Stimulated activated CD4-positive, alpha-beta T cell treated with anti-CD3 and anti-CD28 coated beads, Interleukin-12 subunit alpha, Interleukin-12 subunit beta, amount 100 ng/mL, for 4 hours (primary cell): ENCODE data around the gene ADH5.
"Not testable (repeated sequence)": the region's sequence is repeated elsewhere in the genome, so short reads cannot be mapped to it uniquely, and the experiment has no call there.

ENCODE experiments used
- DNase-seq: peaks from one replicate; pipeline ENCODE4 v3.0.0-alpha.2; 2020

Gene ADH5

GRCh38 chr4:99088481-99089365 lies at the start of gene ADH5:
TSS of gene ADH5 (minus strand) at chr4:99088788. CDS start at chr4:99088700, 88 bp downstream.
- peak; percentile 91 for DNase-seq

GRCh38 chr4:99136329-99136728 lies 47.7 kb upstream of the ADH5 start:
- no peak for DNase-seq

- no peak for DNase-seq
These were observed 47.1 kb upstream of the ADH5 start for GRCh38 chr4:99135541-99136162.

- DNase-seq, result no peak
These were observed 46.0 kb upstream of the ADH5 start for GRCh38 chr4:99134586-99134985.

- no peak for DNase-seq
These were observed 42.8 kb upstream of the ADH5 start for GRCh38 chr4:99131378-99131777.

GRCh38 chr4:99126376-99126775 lies 37.8 kb upstream of the ADH5 start:
- no peak for DNase-seq

GRCh38 chr4:99121008-99121407 lies 32.4 kb upstream of the ADH5 start:
- no peak for DNase-seq

GRCh38 chr4:99120501-99120900 lies 31.9 kb upstream of the ADH5 start:
- DNase-seq, result no peak

- no peak for DNase-seq
These were observed 29.5 kb upstream of the ADH5 start for GRCh38 chr4:99117876-99118693.

GRCh38 chr4:99117122-99117841 lies 28.7 kb upstream of the ADH5 start:
- DNase-seq, result not testable (repeated sequence)

- DNase-seq, result not testable (repeated sequence)
These were observed 20.7 kb upstream of the ADH5 start for GRCh38 chr4:99109286-99109685.

GRCh38 chr4:99104153-99104552 lies 15.6 kb upstream of the ADH5 start:
- no peak for DNase-seq

- DNase-seq, result no peak
These were observed 14.6 kb upstream of the ADH5 start for GRCh38 chr4:99103166-99103565.

GRCh38 chr4:99102634-99103033 lies 14.0 kb upstream of the ADH5 start:
- no peak for DNase-seq

- DNase-seq, result no peak
These were observed 12.3 kb upstream of the ADH5 start for GRCh38 chr4:99100876-99101275.

GRCh38 chr4:99099814-99100213 lies 11.2 kb upstream of the ADH5 start:
- DNase-seq, result not testable (repeated sequence)

GRCh38 chr4:99099311-99099710 lies 10.7 kb upstream of the ADH5 start:
- no peak for DNase-seq

- not testable (repeated sequence) for DNase-seq
These were observed 3.3 kb upstream of the ADH5 start for GRCh38 chr4:99091841-99092240.

- no peak for DNase-seq
These were observed 2.6 kb upstream of the ADH5 start for GRCh38 chr4:99091216-99091575.

GRCh38 chr4:99090481-99091215 lies 2.1 kb upstream of the ADH5 start:
- DNase-seq, result no peak

- DNase-seq, result no peak
These were observed 552 bp downstream of the ADH5 start for GRCh38 chr4:99088023-99088449.

- DNase-seq, result no peak
These were observed 4.0 kb downstream of the ADH5 start for GRCh38 chr4:99084595-99084994.
